BE2C (cell line): ENCODE results near the gene BLTP3B.

Experiments used
- DNase-seq: peaks from one replicate; pipeline ENCODE4 v3.0.0-alpha.2; 2020
- H3K27me3 ChIP-seq: fragments of 250-450 bp; sonication (Bioruptor Pico); 2 replicates; pipeline ENCODE4 v1.5.1; 2020; ENCODE audit warnings: mild to moderate bottlenecking
- H3K36me3 ChIP-seq: fragments of 250-450 bp; sonication (Bioruptor Pico); 2 replicates; pipeline ENCODE4 v1.5.1; 2020; ENCODE audit warnings: mild to moderate bottlenecking
- H3K4me1 ChIP-seq: fragments of 250-450 bp; sonication (Bioruptor Pico); 2 replicates; pipeline ENCODE4 v1.5.1; 2020
- H3K4me3 ChIP-seq: 2 replicates; pipeline ENCODE4 v1.5.1; 2011; ENCODE audit warnings: low read depth, low read length
- H3K9me3 ChIP-seq: fragments of 250-450 bp; sonication (Bioruptor Pico); 2 replicates; pipeline ENCODE4 v1.5.1; 2020
- CTCF ChIP-seq: IDR thresholded peaks from 2 replicates; pipeline ENCODE4 v1.5.1; 2012; ENCODE audit warnings: mild to moderate bottlenecking, low read depth, low read length

BLTP3B gene

GRCh38 chr12:100156731-100157426 lies 14.2 kb upstream of the BLTP3B start:
- no peak for DNase-seq
- Histone ChIP-seq H3K9me3 (no peaks in the 10 kb centered on the region), H3K4me3 (no peak overlapping the region), H3K27me3 (no peaks in the 10 kb centered on the region), H3K4me1 (no peaks in the 10 kb centered on the region), H3K36me3 (no peaks in the 10 kb centered on the region)
- no peak for TF ChIP-seq CTCF

GRCh38 chr12:100154474-100155247 lies 12.0 kb upstream of the BLTP3B start:
- no peaks in the 10 kb centered on the region for H3K4me1 ChIP-seq
- H3K9me3 ChIP-seq: no peaks in the 10 kb centered on the region
- peak; percentile 92 for TF ChIP-seq CTCF
- DNase-seq: peak; percentile 86
- H3K27me3 ChIP-seq: no peaks in the 10 kb centered on the region
- H3K36me3 ChIP-seq: no peaks in the 10 kb centered on the region
- no peak overlapping the region for H3K4me3 ChIP-seq

- H3K36me3 ChIP-seq: no peaks in the 10 kb centered on the region
- no peaks in the 10 kb centered on the region for H3K9me3 ChIP-seq
- DNase-seq: no peak
- H3K4me1 ChIP-seq: no peaks in the 10 kb centered on the region
- no peaks in the 10 kb centered on the region for H3K27me3 ChIP-seq
- no peak for TF ChIP-seq CTCF
- no peak overlapping the region for H3K4me3 ChIP-seq
These were observed 10.5 kb upstream of the BLTP3B start for GRCh38 chr12:100153131-100153530.

GRCh38 chr12:100151769-100152168 lies 9.1 kb upstream of the BLTP3B start:
- Histone ChIP-seq H3K27me3 (no peaks in the 10 kb centered on the region), H3K4me1 (no peaks in the 10 kb centered on the region), H3K9me3 (no peaks in the 10 kb centered on the region), H3K4me3 (no peak overlapping the region), H3K36me3 (no peaks in the 10 kb centered on the region)
- no peak for DNase-seq
- no peak for TF ChIP-seq CTCF

- TF ChIP-seq CTCF: no peak
- Histone ChIP-seq H3K27me3 (no peaks in the 10 kb centered on the region), H3K4me1 (no peaks in the 10 kb centered on the region), H3K4me3 (no peak overlapping the region), H3K9me3 (no peaks in the 10 kb centered on the region), H3K36me3 (no peaks in the 10 kb centered on the region)
- no peak for DNase-seq
These were observed 3.6 kb upstream of the BLTP3B start for GRCh38 chr12:100146252-100146651.

- DNase-seq: no peak
These were observed 3.0 kb upstream of the BLTP3B start for GRCh38 chr12:100145643-100146042.

More at GRCh38 chr12:100145643-100146042, 3.0 kb upstream of the BLTP3B start:
- Histone ChIP-seq H3K36me3 (no peaks in the 10 kb centered on the region), H3K4me1 (no peaks in the 10 kb centered on the region), H3K9me3 (no peaks in the 10 kb centered on the region), H3K4me3 (no peak overlapping the region), H3K27me3 (no peaks in the 10 kb centered on the region)
- no peak for TF ChIP-seq CTCF
